ENCODE data around the gene VTN. TPM values are rescaled to one million over a fixed set of nuclear protein-coding genes. Genes with fewer than 3 reads are reported as not detected.

VTN gene
- total and polyA plus RNA-seq, 2 donors (not counting 1 experiment from before 2014, with no cell fraction given) = 0.17 to 3.5 TPM

DNA sequence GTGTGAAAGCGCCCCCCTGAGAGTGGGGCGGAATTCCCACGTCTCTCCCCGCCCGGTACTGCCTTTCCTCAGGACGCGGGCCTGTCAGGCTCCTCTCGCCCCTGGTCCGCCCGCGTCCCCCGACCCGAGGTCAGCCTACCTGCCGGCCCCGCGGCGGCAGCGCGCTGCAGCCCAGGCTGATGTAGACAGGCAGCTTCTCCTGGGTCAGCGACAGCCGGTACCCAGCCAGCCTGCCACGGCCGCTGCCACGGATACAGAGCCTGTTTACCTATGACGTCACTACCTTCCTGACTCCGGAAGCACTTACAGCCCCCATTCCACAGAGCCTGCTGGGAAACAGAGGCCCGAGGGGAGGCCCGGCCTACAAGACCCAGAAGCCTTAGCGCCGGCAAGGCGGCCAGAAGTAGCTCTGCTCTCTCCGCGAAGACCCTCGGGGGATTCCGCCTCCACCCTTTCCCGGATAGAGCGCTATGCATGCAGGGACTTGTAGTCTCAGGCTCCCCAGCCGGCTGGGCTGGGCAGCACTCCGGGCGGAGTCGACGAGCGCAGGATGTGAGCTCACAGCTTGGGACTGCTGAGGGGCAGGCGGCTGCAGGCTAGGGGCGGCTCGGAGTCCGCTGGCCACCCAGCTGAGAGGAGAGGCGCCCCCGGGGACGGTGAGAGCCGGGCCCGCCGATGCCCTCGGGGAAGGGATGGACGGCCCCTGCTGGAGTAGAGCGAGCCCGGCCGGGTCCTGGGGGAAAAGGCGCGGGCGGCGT lies 34.7 kb downstream of the VTN start, which contains the start of the genes IFT20 and TNFAIP1:
Gene IFT20, minus strand, starts transcription at position 272 of the 758 bp plus-strand sequence. CDS start 3,487 bp downstream, outside the sequence.
Gene TNFAIP1, plus strand, starts transcription at position 561 of the 758 bp plus-strand sequence. CDS start 3,761 bp downstream, outside the sequence.
- Histone ChIP-seq H3K36me3 (ENCODE audit: control insufficient read depth, insufficient read depth, low read length) (peaks cover 11% of the 10 kb centered on the region), H3K9ac (ENCODE audit: insufficient read depth, low read length) (peak within 1 kb of the TSS; percentile 95), H3K4me3 (replicated peaks in 1 of 4; ENCODE audit: control extremely low read depth in 1 of 4, insufficient read depth in 1 of 4, low read depth in 3 of 4, low read length in 4 of 4) (peak within 1 kb of the TSS; percentile 88 to 99 (median 96)), H3K27me3 (ENCODE audit: control insufficient read depth, insufficient read depth, low read length) (no peaks in the 10 kb centered on the region), H3K4me2 (ENCODE audit: extremely low read depth, insufficient read depth, low read length) (peak within 1 kb of the TSS; percentile 100), H2AFZ (ENCODE audit: low read length) (peak within 1 kb of the TSS; percentile 60), H4K20me1 (ENCODE audit: control insufficient read depth, extremely low read depth, insufficient read depth, low read length) (no peaks in the 10 kb centered on the region), H3K9me3 (ENCODE audit: control insufficient read depth, insufficient read depth, low read depth, low read length) (no peaks in the 10 kb centered on the region), H3K27ac (ENCODE audit: insufficient read depth, low read length) (peak within 1 kb of the TSS; percentile 99), H3K79me2 (ENCODE audit: control insufficient read depth, insufficient read depth, low read length) (peaks cover 50% of the 10 kb centered on the region), H3K4me1 (ENCODE audit: control insufficient read depth, extremely low read depth, insufficient read depth, low read length) (peaks cover 17% of the 10 kb centered on the region)
- TF ChIP-seq, protein P1, sequence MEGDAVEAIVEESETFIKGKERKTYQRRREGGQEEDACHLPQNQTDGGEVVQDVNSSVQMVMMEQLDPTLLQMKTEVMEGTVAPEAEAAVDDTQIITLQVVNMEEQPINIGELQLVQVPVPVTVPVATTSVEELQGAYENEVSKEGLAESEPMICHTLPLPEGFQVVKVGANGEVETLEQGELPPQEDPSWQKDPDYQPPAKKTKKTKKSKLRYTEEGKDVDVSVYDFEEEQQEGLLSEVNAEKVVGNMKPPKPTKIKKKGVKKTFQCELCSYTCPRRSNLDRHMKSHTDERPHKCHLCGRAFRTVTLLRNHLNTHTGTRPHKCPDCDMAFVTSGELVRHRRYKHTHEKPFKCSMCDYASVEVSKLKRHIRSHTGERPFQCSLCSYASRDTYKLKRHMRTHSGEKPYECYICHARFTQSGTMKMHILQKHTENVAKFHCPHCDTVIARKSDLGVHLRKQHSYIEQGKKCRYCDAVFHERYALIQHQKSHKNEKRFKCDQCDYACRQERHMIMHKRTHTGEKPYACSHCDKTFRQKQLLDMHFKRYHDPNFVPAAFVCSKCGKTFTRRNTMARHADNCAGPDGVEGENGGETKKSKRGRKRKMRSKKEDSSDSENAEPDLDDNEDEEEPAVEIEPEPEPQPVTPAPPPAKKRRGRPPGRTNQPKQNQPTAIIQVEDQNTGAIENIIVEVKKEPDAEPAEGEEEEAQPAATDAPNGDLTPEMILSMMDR (conservative IDR thresholded peaks at IDR 0.05 in 1 of 2, IDR thresholded peaks at IDR 0.05 in 1 of 2; ENCODE audit: low read depth in 1 of 2, low read length in 2 of 2) = no peak
- no peak for TF ChIP-seq EZH2 (IDR thresholded peaks at IDR 0.05; ENCODE audit: low read length, missing control alignments)
- peak; percentile 100 for DNase-seq (ENCODE audit: low read depth in 2 of 2)

DNA sequence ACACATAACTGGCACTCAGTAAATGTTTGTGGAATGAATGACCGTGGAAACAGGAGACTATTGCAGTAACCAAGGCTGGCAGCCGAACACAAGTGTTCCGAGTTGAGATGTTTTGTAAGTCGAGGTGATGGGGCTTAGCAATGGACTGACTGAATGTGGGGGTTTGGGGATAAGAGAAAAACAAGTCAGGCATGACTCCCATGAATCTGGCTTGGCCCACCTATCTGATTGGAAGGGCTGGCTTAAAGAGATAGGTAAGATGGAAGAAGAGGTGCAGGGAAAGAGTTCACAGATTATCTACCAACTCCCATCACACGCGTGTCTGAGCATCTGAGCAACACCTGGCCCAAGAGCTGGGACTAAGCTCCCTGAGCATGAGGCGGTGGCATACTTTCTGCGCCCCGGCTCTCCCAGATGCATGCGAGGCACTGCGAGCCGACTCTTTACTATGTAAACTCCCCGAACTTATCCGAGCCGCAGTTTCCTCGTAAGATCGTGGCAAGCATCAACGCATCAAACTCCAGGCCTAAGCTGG lies 35.4 kb downstream of the VTN start:
- DNase-seq (ENCODE audit: low read depth in 2 of 2) = no peak
- Histone ChIP-seq H3K9me3 (ENCODE audit: control insufficient read depth, insufficient read depth, low read depth, low read length) (no peaks in the 10 kb centered on the region), H2AFZ (ENCODE audit: low read length) (peak overlapping the region; percentile 25), H4K20me1 (ENCODE audit: control insufficient read depth, extremely low read depth, insufficient read depth, low read length) (no peaks in the 10 kb centered on the region), H3K4me2 (ENCODE audit: extremely low read depth, insufficient read depth, low read length) (peak overlapping the region; percentile 100), H3K79me2 (ENCODE audit: control insufficient read depth, insufficient read depth, low read length) (peaks cover 48% of the 10 kb centered on the region), H3K27me3 (ENCODE audit: control insufficient read depth, insufficient read depth, low read length) (no peaks in the 10 kb centered on the region), H3K9ac (ENCODE audit: insufficient read depth, low read length) (peak overlapping the region; percentile 94), H3K4me3 (replicated peaks in 1 of 4; ENCODE audit: control extremely low read depth in 1 of 4, insufficient read depth in 1 of 4, low read depth in 3 of 4, low read length in 4 of 4) (peak overlapping the region; percentile 60 to 99 (median 86)), H3K27ac (ENCODE audit: insufficient read depth, low read length) (peak overlapping the region; percentile 99), H3K4me1 (ENCODE audit: control insufficient read depth, extremely low read depth, insufficient read depth, low read length) (peaks cover 17% of the 10 kb centered on the region), H3K36me3 (ENCODE audit: control insufficient read depth, insufficient read depth, low read length) (peaks cover 11% of the 10 kb centered on the region)
- TF ChIP-seq EZH2 (IDR thresholded peaks at IDR 0.05; ENCODE audit: low read length, missing control alignments) = no peak
- TF ChIP-seq, protein P1 (conservative IDR thresholded peaks at IDR 0.05 in 1 of 2, IDR thresholded peaks at IDR 0.05 in 1 of 2; ENCODE audit: low read depth in 1 of 2, low read length in 2 of 2) = no peak

DNA sequence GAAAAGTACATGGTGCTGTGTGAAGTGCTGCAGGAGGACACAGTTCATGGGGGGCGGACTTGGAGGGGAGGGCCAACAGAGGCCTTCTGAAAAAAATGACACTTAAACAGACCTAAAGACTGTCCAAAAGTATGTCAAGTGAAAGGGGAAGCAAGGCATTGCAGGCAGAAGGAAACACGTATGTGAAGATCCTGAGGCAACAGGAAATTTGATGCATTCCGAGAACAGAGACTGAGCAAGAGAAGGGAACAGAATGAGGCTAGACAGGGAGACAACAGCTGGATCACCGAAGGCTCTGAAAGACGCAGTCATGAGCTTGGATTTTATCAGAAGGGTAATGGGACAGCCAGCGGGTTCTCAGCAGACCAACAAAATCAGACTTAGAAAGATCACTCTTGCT lies 35.9 kb downstream of the VTN start:
- Histone ChIP-seq H3K4me3 (replicated peaks in 1 of 4; ENCODE audit: control extremely low read depth in 1 of 4, insufficient read depth in 1 of 4, low read depth in 3 of 4, low read length in 4 of 4) (peak overlapping the region; percentile 60 to 99 (median 86)), H4K20me1 (ENCODE audit: control insufficient read depth, extremely low read depth, insufficient read depth, low read length) (no peaks in the 10 kb centered on the region), H3K27me3 (ENCODE audit: control insufficient read depth, insufficient read depth, low read length) (no peaks in the 10 kb centered on the region), H3K36me3 (ENCODE audit: control insufficient read depth, insufficient read depth, low read length) (peaks cover 8% of the 10 kb centered on the region), H3K79me2 (ENCODE audit: control insufficient read depth, insufficient read depth, low read length) (peaks cover 43% of the 10 kb centered on the region), H3K4me1 (ENCODE audit: control insufficient read depth, extremely low read depth, insufficient read depth, low read length) (peaks cover 17% of the 10 kb centered on the region), H2AFZ (ENCODE audit: low read length) (no peak overlapping the region), H3K9ac (ENCODE audit: insufficient read depth, low read length) (peak overlapping the region; percentile 94), H3K4me2 (ENCODE audit: extremely low read depth, insufficient read depth, low read length) (peak overlapping the region; percentile 100), H3K27ac (ENCODE audit: insufficient read depth, low read length) (peak overlapping the region; percentile 99), H3K9me3 (ENCODE audit: control insufficient read depth, insufficient read depth, low read depth, low read length) (no peaks in the 10 kb centered on the region)
- DNase-seq (ENCODE audit: low read depth in 2 of 2) = no peak
- no peak for TF ChIP-seq EZH2 (IDR thresholded peaks at IDR 0.05; ENCODE audit: low read length, missing control alignments)
- TF ChIP-seq, protein P1 (conservative IDR thresholded peaks at IDR 0.05 in 1 of 2, IDR thresholded peaks at IDR 0.05 in 1 of 2; ENCODE audit: low read depth in 1 of 2, low read length in 2 of 2) = no peak

All from fibroblast of lung (primary cell).